Dedifferentiated amniotic fluid mesenchymal stem cell (primary cell): ENCODE results near the gene HDAC4.

Source experiments
- DNase-seq: peaks from one replicate; pipeline ENCODE4 v3.0.0-alpha.2; 2016; ENCODE audit errors: extremely low spot score

HDAC4 gene

GRCh38 chr2:239202836-239203235, 198.0 kb downstream of the HDAC4 start:
- DNase-seq, result no peak

- DNase-seq, result no peak
These were observed 198.5 kb downstream of the HDAC4 start for GRCh38 chr2:239202343-239202742.

- no peak for DNase-seq
These were observed 198.9 kb downstream of the HDAC4 start for GRCh38 chr2:239201884-239202283.

- DNase-seq, result no peak
These were observed 199.3 kb downstream of the HDAC4 start for GRCh38 chr2:239201531-239201876.

GRCh38 chr2:239200646-239201530, 199.9 kb downstream of the HDAC4 start:
- DNase-seq, result no peak

- no peak for DNase-seq
These were observed 201.6 kb downstream of the HDAC4 start for GRCh38 chr2:239199041-239199768.

GRCh38 chr2:239198221-239198620, 202.6 kb downstream of the HDAC4 start:
- DNase-seq, result no peak

GRCh38 chr2:239197146-239197545, 203.7 kb downstream of the HDAC4 start:
- no peak for DNase-seq

GRCh38 chr2:239196474-239197021, 204.3 kb downstream of the HDAC4 start:
- DNase-seq, result no peak

GRCh38 chr2:239195992-239196391, 204.8 kb downstream of the HDAC4 start:
- DNase-seq, result no peak

- DNase-seq, result no peak
These were observed 205.4 kb downstream of the HDAC4 start for GRCh38 chr2:239195318-239195871.

GRCh38 chr2:239194731-239195317, 206.0 kb downstream of the HDAC4 start:
- no peak for DNase-seq

GRCh38 chr2:239193925-239194677, 206.7 kb downstream of the HDAC4 start:
- DNase-seq, result no peak

- no peak for DNase-seq
These were observed 207.4 kb downstream of the HDAC4 start for GRCh38 chr2:239193401-239193811.

GRCh38 chr2:239192975-239193374, 207.8 kb downstream of the HDAC4 start:
- no peak for DNase-seq

GRCh38 chr2:239192456-239192855, 208.4 kb downstream of the HDAC4 start:
- DNase-seq, result no peak

GRCh38 chr2:239190921-239191885, 209.6 kb downstream of the HDAC4 start:
- DNase-seq, result no peak

- DNase-seq, result no peak
These were observed 210.5 kb downstream of the HDAC4 start for GRCh38 chr2:239190361-239190760.

- DNase-seq, result no peak
These were observed 211.1 kb downstream of the HDAC4 start for GRCh38 chr2:239189711-239190131.

- DNase-seq, result no peak
These were observed 212.3 kb downstream of the HDAC4 start for GRCh38 chr2:239188536-239188935.
